H9 (cell line): ENCODE results near the gene PDXP. TPM values are rescaled to one million over a fixed set of nuclear protein-coding genes. Genes with fewer than 3 reads are reported as not detected.
A peak's percentile ranks its signal among the peaks of the same experiment; 100 is the strongest.

Experiments
- DNase-seq: peaks from one replicate; pipeline ENCODE4 v3.0.0-alpha.2; 2017
- H2AFZ ChIP-seq: one replicate; pipeline ENCODE4 v1.6.1; 2013; ENCODE audit warnings: mild to moderate bottlenecking, low read length, control low read depth, moderate library complexity
- H2AK5ac ChIP-seq: 2 replicates; pipeline ENCODE4 v1.6.1; 2013; ENCODE audit warnings: low read length, control low read depth, mixed read lengths; ENCODE audit not compliant: insufficient read length
- H2BK120ac ChIP-seq: one replicate; pipeline ENCODE4 v1.6.1; 2013; ENCODE audit warnings: low read depth, mild to moderate bottlenecking, low read length, control low read depth, inconsistent platforms; ENCODE audit not compliant: poor library complexity, severe bottlenecking
- H2BK12ac ChIP-seq: 2 replicates; pipeline ENCODE4 v1.6.1; 2013; ENCODE audit warnings: low read length, control low read depth, mixed read lengths, low read depth; ENCODE audit not compliant: insufficient read length
- H2BK15ac ChIP-seq: 2 replicates; pipeline ENCODE4 v1.6.1; 2013; ENCODE audit warnings: low read depth, low read length, control low read depth
- H2BK20ac ChIP-seq: one replicate; pipeline ENCODE4 v1.6.1; 2013; ENCODE audit warnings: low read depth, mild to moderate bottlenecking, low read length, control low read depth, inconsistent platforms; ENCODE audit not compliant: poor library complexity, severe bottlenecking
- H2BK5ac ChIP-seq: 2 replicates; pipeline ENCODE4 v1.6.1; 2013; ENCODE audit warnings: low read length, control low read depth, mixed read lengths; ENCODE audit not compliant: insufficient read length
- H3K14ac ChIP-seq: 2 replicates; pipeline ENCODE4 v1.6.1; 2013; ENCODE audit warnings: low read length, control low read depth; ENCODE audit not compliant: insufficient read depth
- H3K18ac ChIP-seq: 2 replicates; pipeline ENCODE4 v1.6.1; 2013; ENCODE audit warnings: low read depth, mild to moderate bottlenecking, mixed read lengths, low read length, control low read depth; ENCODE audit not compliant: insufficient read length
- H3K23ac ChIP-seq: 2 replicates; pipeline ENCODE4 v1.6.1; 2013; ENCODE audit warnings: low read length, control low read depth, mixed read lengths, low read depth; ENCODE audit not compliant: insufficient read length
- H3K23me2 ChIP-seq: 2 replicates; pipeline ENCODE4 v1.6.1; 2013; ENCODE audit warnings: low read depth, mild to moderate bottlenecking, mixed read lengths, low read length, control low read depth; ENCODE audit not compliant: insufficient read length, poor library complexity, severe bottlenecking
- H3K27ac ChIP-seq: 2 replicates; pipeline ENCODE4 v1.5.1; 2013; ENCODE audit warnings: low read length, control low read depth, mixed read lengths, low read depth; ENCODE audit not compliant: insufficient read length
- H3K27me3 ChIP-seq: 2 replicates; pipeline ENCODE4 v1.6.1; 2013; ENCODE audit warnings: low read length, control low read depth, inconsistent platforms; ENCODE audit not compliant: insufficient read depth
- H3K4ac ChIP-seq: 2 replicates; pipeline ENCODE4 v1.6.1; 2013; ENCODE audit warnings: low read depth, mild to moderate bottlenecking, control low read depth, inconsistent platforms, low read length, moderate library complexity
- H3K4me1 ChIP-seq: 2 replicates; pipeline ENCODE4 v1.6.1; 2013; ENCODE audit warnings: low read length, control low read depth, inconsistent platforms; ENCODE audit not compliant: insufficient read depth
- H3K4me2 ChIP-seq: 2 replicates; pipeline ENCODE4 v1.6.1; 2013; ENCODE audit warnings: low read length, control low read depth, mixed read lengths; ENCODE audit not compliant: insufficient read length, insufficient read depth
- H3K56ac ChIP-seq: 2 replicates; pipeline ENCODE4 v1.6.1; 2013; ENCODE audit warnings: low read depth, mild to moderate bottlenecking, mixed read lengths, low read length, control low read depth; ENCODE audit not compliant: insufficient read length
- H3K79me1 ChIP-seq: 2 replicates; pipeline ENCODE4 v1.6.1; 2013; ENCODE audit warnings: low read depth, mild to moderate bottlenecking, moderate library complexity, low read length, control low read depth, inconsistent platforms; ENCODE audit not compliant: insufficient read depth, poor library complexity, severe bottlenecking
- H3K79me2 ChIP-seq: 2 replicates; pipeline ENCODE4 v1.6.1; 2013; ENCODE audit warnings: low read length, control low read depth, inconsistent platforms; ENCODE audit not compliant: insufficient read depth
- H3K9ac ChIP-seq: 2 replicates; pipeline ENCODE4 v1.6.1; 2013; ENCODE audit warnings: low read length, control low read depth, mixed read lengths; ENCODE audit not compliant: insufficient read length; ENCODE audit errors: extremely low read depth
- H3K9me3 ChIP-seq: one replicate; pipeline ENCODE4 v1.6.1; 2013; ENCODE audit warnings: low read depth, low read length, inconsistent platforms; ENCODE audit not compliant: control insufficient read depth
- H3T11ph ChIP-seq: one replicate; pipeline ENCODE4 v1.6.1; 2013; ENCODE audit warnings: mild to moderate bottlenecking, low read length, control low read depth, inconsistent platforms
- H4K20me1 ChIP-seq: one replicate; pipeline ENCODE4 v1.6.1; 2013; ENCODE audit not compliant: control insufficient read depth, insufficient read length, insufficient read depth
- H4K5ac ChIP-seq: 2 replicates; pipeline ENCODE4 v1.6.1; 2013; ENCODE audit warnings: low read depth, mild to moderate bottlenecking, mixed read lengths, low read length, control low read depth; ENCODE audit not compliant: insufficient read length
- H4K8ac ChIP-seq: replicated peaks from 2 replicates; pipeline ENCODE4 v1.6.1; 2013; ENCODE audit warnings: low read length, control low read depth, mixed read lengths, low read depth; ENCODE audit not compliant: insufficient read length
- H4K91ac ChIP-seq: 2 replicates; pipeline ENCODE4 v1.6.1; 2013; ENCODE audit warnings: low read depth, mild to moderate bottlenecking, moderate library complexity, mixed read lengths, low read length, control low read depth; ENCODE audit not compliant: insufficient read length
- H3K27ac Mint-ChIP-seq, 3 experiments: 2 replicates in 2 of 3; 3 replicates in 1 of 3; pipeline ENCODE4 v1.8.0; 2020 to 2021; ENCODE audit warnings: mixed read lengths in 3 of 3, mild to moderate bottlenecking in 1 of 3, moderate library complexity in 1 of 3
- H3K27me3 Mint-ChIP-seq: 2 replicates; pipeline ENCODE4 v1.8.0; 2021; ENCODE audit warnings: low read depth, mild to moderate bottlenecking, moderate library complexity, mixed read lengths
- H3K36me3 Mint-ChIP-seq, 3 experiments: 2 replicates in 2 of 3; 3 replicates in 1 of 3; pipeline ENCODE4 v1.8.0; 2020 to 2021; ENCODE audit warnings: low read depth in 3 of 3, mixed read lengths in 3 of 3; ENCODE audit not compliant: insufficient read depth in 1 of 3
- H3K4me1 Mint-ChIP-seq, 2 experiments: 2 replicates each; pipeline ENCODE4 v1.8.0; 2020; ENCODE audit warnings: mixed read lengths in 2 of 2
- H3K4me3 Mint-ChIP-seq, 2 experiments: 2 replicates in 1 of 2; 3 replicates in 1 of 2; pipeline ENCODE4 v1.8.0; 2020 to 2021; ENCODE audit warnings: mild to moderate bottlenecking in 2 of 2, mixed read lengths in 2 of 2, moderate library complexity in 1 of 2
- H3K9me3 Mint-ChIP-seq, 2 experiments: 2 replicates in 1 of 2; 3 replicates in 1 of 2; pipeline ENCODE4 v1.8.0; 2020; ENCODE audit warnings: mild to moderate bottlenecking in 2 of 2, mixed read lengths in 2 of 2, moderate library complexity in 1 of 2
- WGBS: extraction: QIAGEN DNeasy Blood & Tissue Kit; methylation state at CpG from one replicate; pipeline ENCODE4 v1.1.7; 2013; ENCODE audit warnings: missing lambda C conversion rate, low lambda C conversion rate, mixed read lengths; ENCODE audit not compliant: insufficient read length; ENCODE audit errors: extremely low coverage; 5-methylcytosine and 5-hydroxymethylcytosine counted together
- total RNA-seq: library from RNA; stranded (reverse); gene quantifications from 2 replicates; pipeline ENCODE4 v1.2.1, GENCODE V29; 2021
- TF ChIP-seq, protein P1 (sequence below): fragments of 200-600 bp; sonication (generic); conservative IDR thresholded peaks from 3 replicates; pipeline ENCODE4 v1.8.0; 2021; ENCODE audit warnings: antibody characterized with exemption, mild to moderate bottlenecking

Gene PDXP
- total RNA-seq, 1 experiment from 2014 or later = 41.0 TPM

DNA sequence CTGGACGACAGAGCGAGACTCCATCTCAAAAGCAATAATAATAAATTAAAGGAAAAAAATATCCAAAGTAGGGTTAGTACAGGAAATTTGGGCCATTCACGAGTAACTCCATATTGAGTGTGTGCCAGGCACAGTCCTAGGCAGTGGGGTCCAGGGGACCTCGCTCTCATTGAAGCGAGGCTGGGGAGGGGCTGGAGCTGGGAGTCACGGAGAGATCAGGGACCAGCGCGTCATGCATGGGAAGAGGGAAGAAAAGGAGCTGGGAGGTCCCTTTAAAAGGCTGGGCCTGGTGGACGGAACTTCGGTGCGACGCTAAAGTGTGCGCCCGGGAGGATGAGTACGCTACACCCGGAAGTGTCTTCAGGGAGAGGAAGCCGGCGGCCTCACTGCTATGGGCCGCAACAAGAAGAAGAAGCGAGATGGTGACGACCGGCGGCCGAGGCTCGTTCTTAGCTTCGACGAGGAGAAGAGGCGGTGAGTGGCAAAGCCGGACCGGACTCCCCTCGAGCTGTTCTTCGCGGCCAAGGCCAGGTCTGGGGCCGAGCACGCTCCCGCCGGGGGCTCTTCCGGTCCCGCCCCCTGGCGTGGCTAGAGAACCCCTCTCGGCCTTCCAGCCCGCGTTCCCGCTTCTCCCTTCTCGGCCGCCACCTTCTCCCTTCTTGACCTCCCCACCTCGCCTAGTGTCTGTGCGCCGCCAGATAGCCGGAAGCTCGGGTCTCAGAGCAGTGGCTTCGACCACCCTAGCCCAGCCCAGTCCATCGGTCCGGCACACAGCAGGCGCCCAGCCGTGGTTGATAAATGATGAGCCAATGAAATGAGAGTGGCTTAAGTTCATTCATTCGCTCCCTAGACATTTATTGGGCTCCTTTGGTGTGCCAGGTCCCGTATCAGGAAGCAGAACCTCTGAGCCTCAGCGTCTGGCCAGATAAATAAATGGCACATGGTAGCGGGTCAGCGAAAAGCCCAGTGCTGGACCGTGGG lies 27.8 kb downstream of the PDXP start, which contains the start of gene NOL12:
Gene NOL12 (plus strand): TSS at position 342 of the 981 bp plus-strand sequence. CDS start 50 bp downstream, at position 392.
- Histone ChIP-seq H3K18ac (peak within 1 kb of the TSS; percentile 84), H2BK5ac (no peak within 1 kb of the TSS), H3K79me2 (no peaks in the 10 kb centered on the region; the same call in 1 of the 2 replicates), H3K9me3 (no peaks in the 10 kb centered on the region), H3K56ac (no peak within 1 kb of the TSS), H3K79me1 (no peaks in the 10 kb centered on the region), H4K20me1 (no peaks in the 10 kb centered on the region), H4K8ac (no peak within 1 kb of the TSS), H2AFZ (no peak within 1 kb of the TSS), H3K23ac (no peak within 1 kb of the TSS), H2BK15ac (no peak within 1 kb of the TSS), H3K4me1 (no peaks in the 10 kb centered on the region), H4K5ac (no peak within 1 kb of the TSS), H3T11ph (no peak within 1 kb of the TSS), H3K23me2 (peaks cover 9% of the 10 kb centered on the region), H2BK12ac (no peak within 1 kb of the TSS), H3K4ac (no peak within 1 kb of the TSS), H3K4me2 (peak within 1 kb of the TSS; percentile 75), H3K14ac (peak within 1 kb of the TSS; percentile 83; the same call in 1 of the 2 replicates), H2AK5ac (no peak within 1 kb of the TSS), H3K27me3 (no peaks in the 10 kb centered on the region), H2BK120ac (no peak within 1 kb of the TSS), H4K91ac (no peak within 1 kb of the TSS), H2BK20ac (no peak within 1 kb of the TSS), H3K9ac (peak within 1 kb of the TSS; percentile 56), H3K27ac (no peak within 1 kb of the TSS)
- peak within 1 kb of the TSS; percentile 92 to 96 for H3K4me3 Mint-ChIP-seq
- DNase-seq = peak; percentile 90
- WGBS = no CpG with 5 or more reads among the region's 62 CpGs
- peaks cover 10 to 23% (median 22%) of the 10 kb centered on the region in 3 experiments for H3K36me3 Mint-ChIP-seq
- H3K9me3 Mint-ChIP-seq = no peaks in the 10 kb centered on the region
- no peaks in the 10 kb centered on the region for H3K27me3 Mint-ChIP-seq
- H3K27ac Mint-ChIP-seq = peak within 1 kb of the TSS; percentile 92 to 98 (median 92)
- peaks cover 8 to 16% of the 10 kb centered on the region in 2 experiments for H3K4me1 Mint-ChIP-seq
- TF ChIP-seq, protein P1, sequence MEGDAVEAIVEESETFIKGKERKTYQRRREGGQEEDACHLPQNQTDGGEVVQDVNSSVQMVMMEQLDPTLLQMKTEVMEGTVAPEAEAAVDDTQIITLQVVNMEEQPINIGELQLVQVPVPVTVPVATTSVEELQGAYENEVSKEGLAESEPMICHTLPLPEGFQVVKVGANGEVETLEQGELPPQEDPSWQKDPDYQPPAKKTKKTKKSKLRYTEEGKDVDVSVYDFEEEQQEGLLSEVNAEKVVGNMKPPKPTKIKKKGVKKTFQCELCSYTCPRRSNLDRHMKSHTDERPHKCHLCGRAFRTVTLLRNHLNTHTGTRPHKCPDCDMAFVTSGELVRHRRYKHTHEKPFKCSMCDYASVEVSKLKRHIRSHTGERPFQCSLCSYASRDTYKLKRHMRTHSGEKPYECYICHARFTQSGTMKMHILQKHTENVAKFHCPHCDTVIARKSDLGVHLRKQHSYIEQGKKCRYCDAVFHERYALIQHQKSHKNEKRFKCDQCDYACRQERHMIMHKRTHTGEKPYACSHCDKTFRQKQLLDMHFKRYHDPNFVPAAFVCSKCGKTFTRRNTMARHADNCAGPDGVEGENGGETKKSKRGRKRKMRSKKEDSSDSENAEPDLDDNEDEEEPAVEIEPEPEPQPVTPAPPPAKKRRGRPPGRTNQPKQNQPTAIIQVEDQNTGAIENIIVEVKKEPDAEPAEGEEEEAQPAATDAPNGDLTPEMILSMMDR = no peak; the same call in 2 of the 3 replicates
